OCI-M2 (cell line): ENCODE measurements around the gene SLC39A11.

Experiments
- DNase-seq: peaks from one replicate; lab custom pipeline; 2025; ENCODE audit not compliant: unreplicated experiment; lab: John Stamatoyannopoulos, UW

The SLC39A11 gene

GRCh38 chr17:72667096-72668063 is 425.1 kb downstream of the SLC39A11 start:
- no peak for DNase-seq

GRCh38 chr17:72665852-72666851 is 426.3 kb downstream of the SLC39A11 start:
- no peak for DNase-seq

- DNase-seq: no peak
Observed at GRCh38 chr17:72662827-72663190, 429.7 kb downstream of the SLC39A11 start.

- no peak for DNase-seq
Observed at GRCh38 chr17:72661945-72662826, 430.3 kb downstream of the SLC39A11 start.

DNA sequence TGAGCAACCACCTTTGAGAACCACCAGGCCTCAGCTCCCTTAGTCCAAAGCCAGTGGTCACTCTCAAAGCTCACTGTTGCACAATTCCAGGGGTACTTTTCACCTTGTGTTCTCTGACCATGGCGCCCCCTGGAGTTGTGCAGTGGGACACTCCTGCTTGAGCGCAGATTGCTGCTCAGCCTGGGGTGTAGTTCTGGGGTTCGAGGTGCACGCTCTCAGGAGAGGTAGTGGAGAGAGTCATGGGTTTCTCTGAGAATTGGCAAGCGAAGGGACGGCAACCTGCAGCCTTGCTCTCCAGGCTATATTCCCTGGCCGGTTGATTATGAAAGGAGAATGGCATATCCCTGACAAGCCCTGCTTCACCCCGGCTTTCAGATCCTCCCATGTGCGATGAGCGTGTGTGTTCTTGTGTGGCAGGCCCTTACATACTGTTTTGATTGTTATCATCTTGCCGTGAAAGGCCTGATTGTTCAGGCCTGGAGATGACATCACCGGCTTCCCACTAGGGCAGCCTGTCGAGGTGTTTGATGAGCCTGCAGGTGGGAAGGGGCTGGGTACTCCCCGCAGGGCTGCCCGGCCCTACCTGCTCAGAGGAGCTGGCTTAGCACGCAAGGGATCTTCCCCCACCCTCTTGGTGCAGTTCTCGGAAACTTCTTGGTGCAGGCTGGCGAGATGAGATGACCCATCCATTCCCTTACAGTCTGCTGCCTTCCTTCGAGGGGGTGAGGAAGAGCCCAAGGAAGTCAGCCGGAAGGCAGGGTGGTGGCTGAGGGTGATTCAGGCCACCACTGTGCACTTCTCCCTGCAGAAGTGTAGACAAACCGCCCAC is 431.2 kb downstream of the SLC39A11 start:
- no peak for DNase-seq

- no peak for DNase-seq
Observed at GRCh38 chr17:72660274-72661115, 432.0 kb downstream of the SLC39A11 start.

- DNase-seq: no peak
Observed at GRCh38 chr17:72659811-72660210, 432.7 kb downstream of the SLC39A11 start.

DNA sequence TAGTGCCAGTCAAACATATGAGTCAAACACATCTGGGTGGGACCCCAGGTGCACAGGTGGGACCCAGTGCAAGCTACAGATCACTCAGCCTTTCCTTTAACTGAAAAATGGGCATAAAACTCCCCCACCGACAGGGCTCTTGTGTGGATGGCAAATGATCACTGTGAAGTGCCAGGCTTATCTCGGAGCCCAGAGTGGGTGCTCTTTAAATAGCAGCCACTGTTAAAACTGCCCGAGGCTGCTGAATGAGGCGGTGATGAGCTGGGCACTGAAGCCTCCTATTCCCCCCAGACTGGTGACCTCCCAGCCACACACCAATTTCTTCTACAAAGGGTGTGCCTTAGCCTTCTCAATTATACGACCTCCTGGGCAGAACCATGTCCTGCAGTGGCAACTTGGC is 433.8 kb downstream of the SLC39A11 start:
- DNase-seq: no peak

DNA sequence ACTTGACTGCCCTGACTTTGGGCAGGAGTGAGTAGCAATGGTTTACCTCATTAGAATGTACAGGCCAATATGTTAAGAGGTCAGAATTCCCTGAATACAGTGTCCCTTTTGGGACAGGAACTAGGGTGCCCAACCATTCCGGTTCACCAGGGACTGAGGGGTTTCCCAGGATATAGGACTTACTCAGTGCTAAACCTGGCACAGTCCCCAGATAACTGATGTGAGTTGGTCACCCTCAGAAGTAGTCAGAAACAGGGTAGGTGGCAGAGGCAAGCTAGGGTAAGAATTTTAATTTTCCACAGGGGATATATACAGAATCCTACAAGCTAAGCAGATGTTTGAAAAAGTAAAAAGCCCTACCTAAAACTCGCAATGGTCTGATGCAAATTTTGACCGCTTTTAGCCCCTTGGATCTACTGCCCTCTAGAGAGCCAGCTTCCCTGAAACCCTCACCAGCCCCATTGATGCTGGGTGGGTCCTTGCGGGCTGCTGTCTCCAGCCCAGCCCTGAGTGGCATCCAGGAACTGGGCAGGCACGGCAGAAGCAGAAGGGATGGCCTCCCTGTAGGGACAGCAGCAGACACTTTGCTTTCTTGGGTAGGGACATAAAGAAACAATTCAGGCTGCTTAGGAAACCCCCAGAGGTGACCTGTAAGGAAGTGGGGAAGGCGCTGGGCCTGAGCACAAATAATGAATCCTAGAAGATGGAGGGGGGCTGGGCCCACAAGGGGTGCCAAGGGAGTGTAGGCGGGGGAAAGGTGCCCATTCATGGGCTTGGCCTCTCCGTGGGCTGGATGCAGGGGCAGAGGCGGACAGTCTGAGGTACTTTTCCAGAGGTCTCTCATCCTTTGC is 434.8 kb downstream of the SLC39A11 start:
- no peak for DNase-seq

DNA sequence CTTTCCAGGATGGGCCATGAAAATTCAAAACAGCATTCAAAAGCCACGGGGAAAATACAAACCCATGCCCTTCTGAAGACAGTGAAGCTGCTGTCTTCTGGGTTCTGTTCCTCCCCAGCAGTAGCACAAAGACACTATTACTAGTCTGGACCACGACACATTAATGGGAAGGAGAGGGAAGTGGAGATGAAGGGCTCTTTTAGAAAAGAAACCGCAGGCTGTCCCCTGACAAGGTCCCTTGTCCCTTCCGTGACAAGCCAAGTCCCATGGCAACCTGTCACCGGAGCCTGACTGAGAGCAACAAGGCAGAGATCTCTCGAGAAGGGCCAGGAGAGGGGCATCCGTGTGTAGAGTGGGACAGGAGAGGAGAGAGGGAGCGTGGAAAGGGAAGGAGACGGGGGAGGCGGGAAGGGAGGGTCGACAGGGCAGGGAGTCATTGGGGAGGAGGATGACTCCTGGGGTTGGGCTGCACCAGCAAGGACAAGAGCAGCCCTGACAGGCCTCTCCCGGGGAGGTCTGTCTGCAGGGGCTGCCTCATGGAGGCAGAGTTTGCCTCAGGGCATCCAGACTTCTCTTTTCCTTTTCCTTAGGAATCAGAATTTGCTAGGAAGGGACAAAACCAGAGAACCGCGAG is 436.2 kb downstream of the SLC39A11 start:
- no peak for DNase-seq

DNA sequence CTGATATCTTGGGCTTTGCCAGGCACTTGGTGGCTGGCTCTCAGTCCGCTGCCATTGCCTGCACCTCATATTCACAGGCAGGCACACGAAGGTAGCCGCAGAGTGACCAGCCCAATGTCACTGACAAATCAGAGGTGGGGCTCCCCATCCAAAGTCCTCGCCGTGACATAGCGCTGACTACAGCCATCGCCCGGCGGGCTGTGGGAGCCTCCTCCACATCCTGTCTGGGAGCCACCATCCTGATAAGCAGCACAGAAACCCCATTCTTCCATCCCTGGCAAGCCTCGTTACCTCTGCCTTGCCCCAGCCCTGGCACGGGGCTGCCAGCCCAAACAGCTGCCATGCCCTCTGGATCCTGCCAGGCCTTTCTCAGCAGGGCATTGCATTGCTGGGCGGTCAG is 437.8 kb downstream of the SLC39A11 start:
- DNase-seq: no peak

DNA sequence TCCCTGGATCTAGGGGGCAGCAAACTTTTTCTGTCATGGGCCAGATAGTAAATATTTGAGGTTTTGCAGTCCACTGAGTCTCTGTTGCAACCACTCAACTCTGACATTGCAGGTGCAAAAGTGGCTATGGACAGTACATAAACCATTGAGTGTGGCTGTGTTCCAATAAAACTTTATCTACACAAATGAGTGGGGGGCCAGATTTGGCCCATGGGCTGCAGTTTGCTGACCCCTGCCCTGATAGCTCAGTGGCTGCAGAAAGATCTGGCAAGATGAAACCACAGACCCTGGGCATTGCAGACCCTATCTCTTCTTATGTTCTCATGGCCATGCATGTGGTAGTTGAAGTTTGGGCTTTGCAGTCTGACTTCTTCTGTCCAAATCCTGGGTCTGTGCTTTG is 440.5 kb downstream of the SLC39A11 start:
- no peak for DNase-seq

GRCh38 chr17:72648702-72649101 is 443.8 kb downstream of the SLC39A11 start:
- DNase-seq: no peak

- DNase-seq: no peak
Observed at GRCh38 chr17:72646176-72646575, 446.3 kb downstream of the SLC39A11 start.

DNA sequence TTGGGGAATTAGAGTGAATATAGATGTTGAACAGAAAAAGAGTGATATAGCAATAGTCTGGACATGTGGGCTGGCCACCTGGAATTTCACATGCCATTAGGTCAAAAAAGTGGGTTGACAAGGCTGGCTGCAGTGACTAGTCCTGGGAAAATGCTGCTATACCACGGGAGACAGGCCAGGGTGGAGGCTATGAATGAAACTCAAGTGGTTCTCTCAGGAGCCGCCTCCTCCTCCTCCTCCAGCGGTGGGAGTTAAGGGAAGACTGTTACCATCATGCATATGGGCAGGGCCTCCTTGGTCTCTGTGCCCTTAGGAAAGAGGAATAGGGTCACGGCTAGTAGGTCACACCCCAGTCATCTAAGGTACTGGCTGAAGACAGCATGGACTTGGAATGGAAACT is 448.0 kb downstream of the SLC39A11 start:
- DNase-seq: no peak

- DNase-seq: no peak
Observed at GRCh38 chr17:72643575-72644216, 448.8 kb downstream of the SLC39A11 start.

GRCh38 chr17:72642720-72643119 is 449.8 kb downstream of the SLC39A11 start:
- no peak for DNase-seq
